ENCODE results near the gene CSF1. TPM values are rescaled to one million over a fixed set of nuclear protein-coding genes. Genes with fewer than 3 reads are reported as not detected.
"Not testable (repeated sequence)": the region's sequence is repeated elsewhere in the genome, so short reads cannot be mapped to it uniquely, and the experiment has no call there.

Gene CSF1
- total RNA-seq, 2 experiments from 2014 or later, result 77.6 to 143 TPM

GRCh38 chr1:109910963-109911798 is 532 bp downstream of the CSF1 start:
- ATAC-seq, result peak; percentile 13
- peak; percentile 52 for DNase-seq
- Mint-ChIP-seq H3K4me1 (peaks cover 82% of the 10 kb centered on the region), H3K27me3 (no peaks in the 10 kb centered on the region), H3K36me3 (peaks cover 33% of the 10 kb centered on the region), H3K4me3 (peak overlapping the region; percentile 91), H3K9me3 (ENCODE audit: low read depth) (no peaks in the 10 kb centered on the region), H3K27ac (peak overlapping the region; percentile 91)
- CTCF ChIA-PET, result interaction anchor here (0.6 to 6.0 kb wide), 9 partner anchors 41 to 363 kb away, joined by 3 to 43 read pairs (median 4); partner anchors contain the start of genes AHCYL1 and GNAI3

- Mint-ChIP-seq H3K4me3 (peak overlapping the region; percentile 89), H3K27me3 (no peaks in the 10 kb centered on the region), H3K27ac (peak overlapping the region; percentile 89), H3K36me3 (peaks cover 45% of the 10 kb centered on the region), H3K9me3 (ENCODE audit: low read depth) (no peaks in the 10 kb centered on the region), H3K4me1 (peaks cover 81% of the 10 kb centered on the region)
- DNase-seq (no peak), ATAC-seq (no peak)
- CTCF ChIA-PET, result interaction anchor here (0.8 to 6.0 kb wide), 8 partner anchors 69 to 364 kb away, joined by 3 to 43 read pairs (median 4); partner anchors contain the start of genes AHCYL1 and GNAI3
Observed at GRCh38 chr1:109912214-109912861, 1.7 kb downstream of the CSF1 start.

GRCh38 chr1:109912873-109913272 is 2.2 kb downstream of the CSF1 start:
- Mint-ChIP-seq H3K36me3 (peaks cover 50% of the 10 kb centered on the region), H3K27ac (peak overlapping the region; percentile 89), H3K4me3 (peak overlapping the region; percentile 89), H3K9me3 (ENCODE audit: low read depth) (no peaks in the 10 kb centered on the region), H3K27me3 (no peaks in the 10 kb centered on the region), H3K4me1 (peaks cover 80% of the 10 kb centered on the region)
- CTCF ChIA-PET, result interaction anchor here (0.8 to 6.0 kb wide), 4 partner anchors 12 to 135 kb away, joined by 3 to 43 read pairs (median 3); partner anchors contain the start of gene AHCYL1
- no peak for DNase-seq
- ATAC-seq, result no peak

- Mint-ChIP-seq H3K9me3 (ENCODE audit: low read depth) (no peaks in the 10 kb centered on the region), H3K36me3 (peaks cover 56% of the 10 kb centered on the region), H3K27me3 (no peaks in the 10 kb centered on the region), H3K4me1 (peaks cover 80% of the 10 kb centered on the region), H3K27ac (peak overlapping the region; percentile 89), H3K4me3 (peak overlapping the region; percentile 89)
- no peak for ATAC-seq
- DNase-seq, result no peak
- CTCF ChIA-PET, result interaction anchor here (0.8 to 6.0 kb wide), 6 partner anchors 10 to 136 kb away, joined by 3 to 43 read pairs (median 3); partner anchors contain the start of gene AHCYL1
Observed at GRCh38 chr1:109913360-109913879, 2.8 kb downstream of the CSF1 start.

- ATAC-seq (no peak), DNase-seq (no peak)
- CTCF ChIA-PET, result interaction anchor here (1.1 to 6.0 kb wide), 4 partner anchors 9 to 124 kb away, joined by 3 to 43 read pairs (median 6); partner anchors contain the start of gene AHCYL1
- Mint-ChIP-seq H3K9me3 (ENCODE audit: low read depth) (no peaks in the 10 kb centered on the region), H3K36me3 (peaks cover 63% of the 10 kb centered on the region), H3K4me1 (peaks cover 71% of the 10 kb centered on the region), H3K4me3 (no peak overlapping the region), H3K27me3 (no peaks in the 10 kb centered on the region), H3K27ac (peak overlapping the region; percentile 13)
Observed at GRCh38 chr1:109914587-109915240, 4.1 kb downstream of the CSF1 start.

GRCh38 chr1:109917051-109917767 is 6.6 kb downstream of the CSF1 start:
- no peaks in the 10 kb centered on the region for H3K27me3 Mint-ChIP-seq
- peak overlapping the region; percentile 19 for H3K27ac Mint-ChIP-seq
- no peak overlapping the region for H3K4me3 Mint-ChIP-seq
- peaks cover 73% of the 10 kb centered on the region for H3K36me3 Mint-ChIP-seq
- H3K4me1 Mint-ChIP-seq, result peaks cover 67% of the 10 kb centered on the region
- H3K9me3 Mint-ChIP-seq (ENCODE audit: low read depth), result no peaks in the 10 kb centered on the region
- DNase-seq (no peak), ATAC-seq (no peak)
- CTCF ChIA-PET, result interaction anchor here (1.2 to 3.3 kb wide), 3 partner anchors 67 to 141 kb away, joined by 4 to 14 read pairs (median 11); partner anchors contain the start of gene AHCYL1

GRCh38 chr1:109917768-109918606 is 7.3 kb downstream of the CSF1 start:
- H3K4me3 Mint-ChIP-seq, result no peak overlapping the region
- H3K4me1 Mint-ChIP-seq, result peaks cover 64% of the 10 kb centered on the region
- DNase-seq, result no peak
- H3K27ac Mint-ChIP-seq, result peak overlapping the region; percentile 21
- CTCF ChIA-PET, result interaction anchor here (1.2 to 3.3 kb wide), 3 partner anchors 66 to 142 kb away, joined by 4 to 14 read pairs (median 11); partner anchors contain the start of gene AHCYL1
- H3K36me3 Mint-ChIP-seq, result peaks cover 76% of the 10 kb centered on the region
- no peaks in the 10 kb centered on the region for H3K27me3 Mint-ChIP-seq
- ATAC-seq, result no peak
- H3K9me3 Mint-ChIP-seq (ENCODE audit: low read depth), result no peaks in the 10 kb centered on the region

- Mint-ChIP-seq H3K4me1 (peaks cover 57% of the 10 kb centered on the region), H3K27ac (peak overlapping the region; percentile 21), H3K36me3 (peaks cover 75% of the 10 kb centered on the region), H3K27me3 (no peaks in the 10 kb centered on the region), H3K9me3 (ENCODE audit: low read depth) (no peaks in the 10 kb centered on the region), H3K4me3 (no peak overlapping the region)
- DNase-seq (no peak), ATAC-seq (no peak)
- CTCF ChIA-PET, result interaction anchor here (1.1 to 3.3 kb wide), 2 partner anchors 62 to 143 kb away, joined by 3 to 14 read pairs; no protein-coding TSS in a partner anchor
Observed at GRCh38 chr1:109918671-109919070, 8.0 kb downstream of the CSF1 start.

GRCh38 chr1:109919303-109919702 is 8.7 kb downstream of the CSF1 start:
- no peak overlapping the region for H3K27ac Mint-ChIP-seq
- H3K4me3 Mint-ChIP-seq, result no peak overlapping the region
- no peaks in the 10 kb centered on the region for H3K9me3 Mint-ChIP-seq (ENCODE audit: low read depth)
- no peak for ATAC-seq
- CTCF ChIA-PET, result interaction anchor here (1.1 to 2.2 kb wide), 3 partner anchors 61 to 142 kb away, joined by 3 to 11 read pairs (median 4); partner anchors contain the start of gene AHCYL1
- no peak for DNase-seq
- H3K4me1 Mint-ChIP-seq, result peaks cover 51% of the 10 kb centered on the region
- no peaks in the 10 kb centered on the region for H3K27me3 Mint-ChIP-seq
- peaks cover 73% of the 10 kb centered on the region for H3K36me3 Mint-ChIP-seq

- Mint-ChIP-seq H3K36me3 (peaks cover 77% of the 10 kb centered on the region), H3K4me1 (peaks cover 46% of the 10 kb centered on the region)
- not testable (repeated sequence) for H3K9me3 Mint-ChIP-seq (ENCODE audit: low read depth); ATAC-seq; H3K27ac Mint-ChIP-seq; H3K27me3 Mint-ChIP-seq; H3K4me3 Mint-ChIP-seq; DNase-seq
- CTCF ChIA-PET, result interaction anchor here (1.1 to 2.2 kb wide), 2 partner anchors 61 to 64 kb away, joined by 4 to 11 read pairs; partner anchors contain the start of gene AHCYL1
Observed at GRCh38 chr1:109920391-109920790, 9.7 kb downstream of the CSF1 start.

GRCh38 chr1:109922326-109922725 is 11.7 kb downstream of the CSF1 start:
- H3K27me3 Mint-ChIP-seq, result no peaks in the 10 kb centered on the region
- peaks cover 75% of the 10 kb centered on the region for H3K36me3 Mint-ChIP-seq
- H3K27ac Mint-ChIP-seq, result peak overlapping the region; percentile 52
- no peak overlapping the region for H3K4me3 Mint-ChIP-seq
- peaks cover 29% of the 10 kb centered on the region for H3K4me1 Mint-ChIP-seq
- no peak for DNase-seq
- no peaks in the 10 kb centered on the region for H3K9me3 Mint-ChIP-seq (ENCODE audit: low read depth)
- no peak for ATAC-seq
- CTCF ChIA-PET, result interaction anchor here (1.1 to 4.9 kb wide), 5 partner anchors 9 to 282 kb away, joined by 3 to 22 read pairs (median 6); partner anchors contain the start of gene AHCYL1
